ENCODE results near the gene SLC12A8.

The SLC12A8 gene

GRCh38 chr3:125206934-125207333 lies 5.6 kb downstream of the SLC12A8 start:
- H3K4me2 ChIP-seq (ENCODE audit: low read depth, low read length) = no peak overlapping the region
- H4K20me1 ChIP-seq (ENCODE audit: insufficient read depth, low read length) = no peaks in the 10 kb centered on the region
- no peaks in the 10 kb centered on the region for H3K9me3 ChIP-seq (replicated peaks; ENCODE audit: insufficient read depth, low read length)
- no peaks in the 10 kb centered on the region for H3K27me3 ChIP-seq (replicated peaks; ENCODE audit: insufficient read depth, low read length)
- H3K27ac ChIP-seq (ENCODE audit: low read length) = no peak overlapping the region
- no peak for DNase-seq
- H3K9me2 ChIP-seq (replicated peaks; ENCODE audit: insufficient read depth, low read length) = no peaks in the 10 kb centered on the region
- no peak overlapping the region for H3K4me3 ChIP-seq (ENCODE audit: low read length)
- no peaks in the 10 kb centered on the region for H3K4me1 ChIP-seq (ENCODE audit: low read length)
- no peak for TF ChIP-seq EZH2 (optimal IDR thresholded peaks at IDR 0.05; ENCODE audit: low read depth, low read length)
- TF ChIP-seq CTCF (IDR thresholded peaks at IDR 0.05; ENCODE audit: low read length) = no peak
- no peak for TF ChIP-seq EZH2phosphoT487 (IDR thresholded peaks at IDR 0.05; ENCODE audit: low read length)
- no peak overlapping the region for H2AFZ ChIP-seq (ENCODE audit: low read length)
- no peaks in the 10 kb centered on the region for H3K79me2 ChIP-seq (ENCODE audit: low read length)
- H3K36me3 ChIP-seq (replicated peaks; ENCODE audit: insufficient read depth, low read length) = no peaks in the 10 kb centered on the region
- no peak overlapping the region for H3K9ac ChIP-seq (ENCODE audit: low read length)
- no peaks in the 10 kb centered on the region for H3F3A ChIP-seq (ENCODE audit: insufficient read depth, low read length)

- Histone ChIP-seq H3K4me1 (ENCODE audit: low read length) (no peaks in the 10 kb centered on the region), H3K27ac (ENCODE audit: low read length) (no peak overlapping the region), H3K9me2 (replicated peaks; ENCODE audit: insufficient read depth, low read length) (no peaks in the 10 kb centered on the region), H4K20me1 (ENCODE audit: insufficient read depth, low read length) (no peaks in the 10 kb centered on the region), H3K27me3 (replicated peaks; ENCODE audit: insufficient read depth, low read length) (no peaks in the 10 kb centered on the region), H3K9ac (ENCODE audit: low read length) (no peak overlapping the region), H3K9me3 (replicated peaks; ENCODE audit: insufficient read depth, low read length) (no peaks in the 10 kb centered on the region), H3F3A (ENCODE audit: insufficient read depth, low read length) (no peaks in the 10 kb centered on the region), H3K36me3 (replicated peaks; ENCODE audit: insufficient read depth, low read length) (no peaks in the 10 kb centered on the region), H3K79me2 (ENCODE audit: low read length) (no peaks in the 10 kb centered on the region), H2AFZ (ENCODE audit: low read length) (no peak overlapping the region), H3K4me3 (ENCODE audit: low read length) (no peak overlapping the region), H3K4me2 (ENCODE audit: low read depth, low read length) (no peak overlapping the region)
- TF ChIP-seq CTCF (IDR thresholded peaks at IDR 0.05; ENCODE audit: low read length) = no peak
- TF ChIP-seq EZH2phosphoT487 (IDR thresholded peaks at IDR 0.05; ENCODE audit: low read length) = no peak
- no peak for TF ChIP-seq EZH2 (optimal IDR thresholded peaks at IDR 0.05; ENCODE audit: low read depth, low read length)
- no peak for DNase-seq
Observed at GRCh38 chr3:125203731-125204130, 8.8 kb downstream of the SLC12A8 start.

- H3K4me3 ChIP-seq (ENCODE audit: low read length) = no peak overlapping the region
- no peaks in the 10 kb centered on the region for H3K36me3 ChIP-seq (replicated peaks; ENCODE audit: insufficient read depth, low read length)
- no peak overlapping the region for H3K9ac ChIP-seq (ENCODE audit: low read length)
- peak; percentile 55 for DNase-seq
- TF ChIP-seq EZH2phosphoT487 (IDR thresholded peaks at IDR 0.05; ENCODE audit: low read length) (no peak), CTCF (IDR thresholded peaks at IDR 0.05; ENCODE audit: low read length) (peak; percentile 67), EZH2 (optimal IDR thresholded peaks at IDR 0.05; ENCODE audit: low read depth, low read length) (no peak)
- H3K27me3 ChIP-seq (replicated peaks; ENCODE audit: insufficient read depth, low read length) = no peaks in the 10 kb centered on the region
- no peaks in the 10 kb centered on the region for H3K9me3 ChIP-seq (replicated peaks; ENCODE audit: insufficient read depth, low read length)
- no peaks in the 10 kb centered on the region for H3K4me1 ChIP-seq (ENCODE audit: low read length)
- H4K20me1 ChIP-seq (ENCODE audit: insufficient read depth, low read length) = no peaks in the 10 kb centered on the region
- no peaks in the 10 kb centered on the region for H3F3A ChIP-seq (ENCODE audit: insufficient read depth, low read length)
- no peaks in the 10 kb centered on the region for H3K9me2 ChIP-seq (replicated peaks; ENCODE audit: insufficient read depth, low read length)
- H3K27ac ChIP-seq (ENCODE audit: low read length) = no peak overlapping the region
- no peak overlapping the region for H3K4me2 ChIP-seq (ENCODE audit: low read depth, low read length)
- H2AFZ ChIP-seq (ENCODE audit: low read length) = no peak overlapping the region
- H3K79me2 ChIP-seq (ENCODE audit: low read length) = no peaks in the 10 kb centered on the region
Observed at GRCh38 chr3:125202197-125202596, 10.4 kb downstream of the SLC12A8 start.
